IPS-18c (cell line): ENCODE results near the gene SNAP47.

Experiments used
- H3K4me3 ChIP-seq: 2 replicates; pipeline ENCODE4 v1.7.0; 2013; ENCODE audit warnings: low read depth, mild to moderate bottlenecking, low read length, moderate library complexity; ENCODE audit not compliant: insufficient read depth
- H3K9me3 ChIP-seq: one replicate; pipeline ENCODE4 v1.6.1; 2013; ENCODE audit warnings: mild to moderate bottlenecking, low read length, moderate library complexity; ENCODE audit not compliant: control insufficient read depth, insufficient read depth

SNAP47 gene

GRCh38 chr1:227785805-227786671 is 50.8 kb downstream of the SNAP47 start:
- no peak overlapping the region for H3K4me3 ChIP-seq
- H3K9me3 ChIP-seq = no peaks in the 10 kb centered on the region

GRCh38 chr1:227786673-227787512 is 51.7 kb downstream of the SNAP47 start:
- Histone ChIP-seq H3K4me3 (peak overlapping the region; percentile 46), H3K9me3 (no peaks in the 10 kb centered on the region)

DNA sequence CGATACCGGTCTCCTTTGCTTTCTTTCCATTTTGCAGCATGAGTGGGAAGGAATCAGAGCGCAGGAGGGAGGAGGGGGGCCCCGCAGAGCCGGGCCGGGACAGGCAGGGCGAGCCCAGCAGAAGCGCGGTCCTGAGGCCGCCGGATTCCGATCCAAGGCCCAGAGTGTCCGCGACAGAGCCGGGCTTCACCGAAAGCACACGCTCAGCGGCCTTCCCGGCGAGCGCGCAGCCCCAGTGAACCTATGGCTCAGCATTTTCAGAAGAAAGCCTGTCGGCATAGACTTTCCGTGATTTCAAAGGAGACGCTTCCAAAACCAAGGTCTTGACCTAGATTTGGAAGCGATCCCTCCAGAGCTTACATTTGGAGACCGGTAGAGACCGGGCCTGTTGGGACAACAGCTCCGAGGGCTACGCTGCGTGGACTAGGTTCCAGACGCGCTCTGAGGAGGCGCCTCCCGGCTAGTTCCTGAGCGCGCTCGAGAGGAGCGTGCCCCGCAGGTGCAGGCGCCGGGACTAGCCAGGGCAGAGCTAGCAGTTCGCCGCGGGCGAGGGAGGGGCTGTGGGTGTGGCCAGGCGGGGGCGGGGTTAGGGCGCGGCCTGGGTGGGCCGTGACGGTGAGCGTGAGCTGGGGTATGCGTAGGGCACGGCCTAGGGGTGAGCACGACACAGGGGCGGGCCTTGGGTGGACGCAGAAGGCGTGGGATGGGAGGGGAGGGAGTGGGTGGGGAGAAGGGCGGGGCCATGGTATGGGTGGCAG is 52.5 kb downstream of the SNAP47 start:
- Histone ChIP-seq H3K4me3 (peak overlapping the region; percentile 47), H3K9me3 (no peaks in the 10 kb centered on the region)

- Histone ChIP-seq H3K9me3 (no peaks in the 10 kb centered on the region), H3K4me3 (peak overlapping the region; percentile 47)
Measured at GRCh38 chr1:227788271-227789083, 53.2 kb downstream of the SNAP47 start.

DNA sequence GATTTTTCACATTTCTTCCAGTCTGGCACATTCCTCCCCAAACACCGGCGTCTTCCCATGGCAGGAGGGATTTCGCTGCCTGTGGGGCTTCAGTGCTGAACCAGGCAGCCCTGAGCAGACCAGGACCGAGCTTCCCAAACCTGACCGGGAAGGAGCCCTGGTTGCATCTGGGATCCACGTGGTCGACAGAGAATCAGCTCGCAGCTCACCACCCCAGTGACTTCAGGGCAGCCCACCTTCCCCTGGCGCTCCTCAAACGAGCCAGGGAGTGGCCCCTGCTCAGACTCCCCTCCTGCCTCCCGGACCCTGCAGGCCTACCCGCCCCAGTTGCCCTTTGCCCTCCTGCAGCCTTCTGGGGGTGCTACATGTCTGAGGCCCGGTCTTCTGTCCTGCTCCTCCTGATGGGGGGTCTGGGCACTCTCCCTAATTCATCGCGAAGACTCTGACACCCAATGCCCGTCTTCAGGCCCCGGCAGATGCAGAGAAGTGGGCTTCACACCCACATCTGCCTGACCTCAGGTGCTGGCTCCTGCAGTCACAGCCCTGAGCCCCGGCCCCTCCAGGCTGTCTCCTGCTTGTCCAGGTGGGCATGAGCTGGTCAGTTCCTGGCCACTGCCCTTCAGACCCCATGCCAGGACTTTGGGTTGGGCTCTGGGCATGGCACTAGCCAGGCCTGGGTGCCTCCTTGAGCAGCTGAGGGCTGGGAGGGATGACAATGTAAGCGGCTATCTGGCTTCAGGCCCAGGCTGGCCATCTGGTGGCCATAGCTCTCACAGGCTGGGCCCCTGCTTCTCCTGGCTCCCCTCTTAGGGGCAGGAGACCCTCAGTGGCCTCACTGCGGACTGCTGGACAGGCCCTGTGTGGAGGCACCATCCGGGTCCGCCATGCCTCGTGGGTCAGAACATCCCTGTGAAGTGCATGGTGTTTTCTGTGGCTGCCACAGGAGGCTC is 54.1 kb downstream of the SNAP47 start:
- peak overlapping the region; percentile 47 for H3K4me3 ChIP-seq
- H3K9me3 ChIP-seq = no peaks in the 10 kb centered on the region

DNA sequence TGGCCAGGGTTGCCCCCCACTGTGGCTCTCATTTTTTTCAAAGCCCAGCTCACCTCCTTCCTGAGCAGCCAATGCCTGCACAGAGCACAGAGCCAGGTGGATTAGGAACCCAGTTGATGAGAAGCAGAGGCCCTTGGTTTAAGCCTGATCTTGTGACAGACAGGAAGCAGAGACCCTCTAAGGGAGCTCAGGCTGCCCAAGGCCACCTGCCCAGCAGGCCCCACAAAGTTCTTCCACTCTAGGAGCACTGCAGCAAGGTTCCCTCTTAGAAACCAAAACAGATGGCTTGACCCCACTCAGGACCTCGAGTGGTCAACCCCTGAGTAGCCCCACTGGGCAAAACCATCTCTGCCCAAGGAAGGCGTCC is 54.8 kb downstream of the SNAP47 start:
- Histone ChIP-seq H3K9me3 (no peaks in the 10 kb centered on the region), H3K4me3 (no peak overlapping the region)

GRCh38 chr1:227790868-227791267 is 55.6 kb downstream of the SNAP47 start:
- Histone ChIP-seq H3K4me3 (no peak overlapping the region), H3K9me3 (no peaks in the 10 kb centered on the region)

DNA sequence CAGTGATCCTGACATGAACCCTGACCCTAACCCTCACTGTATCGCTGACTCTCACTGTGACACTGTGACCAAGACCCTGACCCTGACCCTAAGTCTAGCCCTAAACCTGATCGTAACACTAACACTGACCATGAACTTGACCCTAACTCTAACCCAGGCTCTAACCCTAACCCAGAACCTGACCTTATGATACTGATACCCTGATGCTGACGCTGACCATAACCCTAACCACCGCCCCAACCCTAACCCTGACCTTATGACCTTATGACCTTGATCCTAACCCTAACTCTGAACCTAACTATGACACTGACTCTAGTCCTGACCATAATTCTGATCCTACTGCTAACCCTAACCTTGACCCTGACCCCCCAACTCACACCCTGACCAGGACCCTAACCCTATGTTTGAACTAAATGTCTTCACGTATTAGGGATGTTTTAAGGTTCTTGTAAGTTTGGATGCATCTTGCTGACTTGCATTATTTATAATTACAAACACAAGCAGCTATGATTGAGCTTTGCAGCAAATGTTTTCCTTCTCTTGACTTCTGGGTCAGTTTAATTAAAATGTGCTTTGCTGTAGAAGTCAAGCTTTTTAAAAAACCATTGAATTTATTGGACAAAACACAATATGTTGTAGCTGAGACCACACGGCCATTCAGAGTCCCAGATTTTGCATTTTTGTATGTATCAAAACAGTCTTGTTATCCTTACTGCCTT is 56.3 kb downstream of the SNAP47 start:
- no peak overlapping the region for H3K4me3 ChIP-seq
- no peaks in the 10 kb centered on the region for H3K9me3 ChIP-seq

DNA sequence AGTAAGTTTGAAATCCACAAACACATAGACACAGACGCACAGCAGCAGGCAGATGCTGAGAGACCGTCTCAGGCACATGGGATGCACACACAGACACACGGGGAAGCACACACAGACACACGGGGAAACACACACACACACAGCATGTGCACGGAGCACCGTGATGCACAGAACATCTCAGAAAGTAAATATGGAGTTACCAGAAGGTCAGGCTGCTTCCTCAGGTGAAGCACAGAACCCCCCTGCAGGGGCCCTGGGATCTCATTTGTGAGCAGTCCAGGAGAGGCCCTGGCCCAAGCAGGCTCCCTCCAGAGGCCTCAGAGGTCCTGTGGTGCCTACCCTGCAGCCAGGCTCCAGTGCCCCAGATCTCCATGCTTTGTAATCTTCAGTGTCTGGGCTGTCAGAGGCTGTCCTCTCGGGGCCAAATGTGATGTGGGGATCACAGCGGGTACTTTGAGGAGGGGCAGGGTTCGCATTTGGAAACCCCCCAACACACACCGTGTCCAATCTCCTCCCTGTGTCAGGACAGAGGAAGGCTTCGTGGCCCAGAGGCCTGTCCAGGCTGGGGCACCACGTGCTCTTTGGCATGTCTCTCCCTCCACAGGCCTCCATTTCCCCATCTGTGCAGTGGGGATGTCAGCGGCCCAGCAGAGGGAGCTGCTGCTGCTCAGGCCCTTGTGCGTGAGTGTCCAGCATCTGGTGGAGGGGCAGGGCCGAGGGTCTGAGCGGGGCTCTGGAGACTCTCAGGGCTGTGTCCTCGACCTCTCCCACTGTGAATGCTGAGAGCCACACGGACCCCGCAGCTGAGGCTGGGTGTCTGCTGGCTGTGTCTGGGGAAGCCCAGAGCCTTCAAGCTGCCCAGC is 57.2 kb downstream of the SNAP47 start:
- Histone ChIP-seq H3K9me3 (no peaks in the 10 kb centered on the region), H3K4me3 (no peak overlapping the region)

DNA sequence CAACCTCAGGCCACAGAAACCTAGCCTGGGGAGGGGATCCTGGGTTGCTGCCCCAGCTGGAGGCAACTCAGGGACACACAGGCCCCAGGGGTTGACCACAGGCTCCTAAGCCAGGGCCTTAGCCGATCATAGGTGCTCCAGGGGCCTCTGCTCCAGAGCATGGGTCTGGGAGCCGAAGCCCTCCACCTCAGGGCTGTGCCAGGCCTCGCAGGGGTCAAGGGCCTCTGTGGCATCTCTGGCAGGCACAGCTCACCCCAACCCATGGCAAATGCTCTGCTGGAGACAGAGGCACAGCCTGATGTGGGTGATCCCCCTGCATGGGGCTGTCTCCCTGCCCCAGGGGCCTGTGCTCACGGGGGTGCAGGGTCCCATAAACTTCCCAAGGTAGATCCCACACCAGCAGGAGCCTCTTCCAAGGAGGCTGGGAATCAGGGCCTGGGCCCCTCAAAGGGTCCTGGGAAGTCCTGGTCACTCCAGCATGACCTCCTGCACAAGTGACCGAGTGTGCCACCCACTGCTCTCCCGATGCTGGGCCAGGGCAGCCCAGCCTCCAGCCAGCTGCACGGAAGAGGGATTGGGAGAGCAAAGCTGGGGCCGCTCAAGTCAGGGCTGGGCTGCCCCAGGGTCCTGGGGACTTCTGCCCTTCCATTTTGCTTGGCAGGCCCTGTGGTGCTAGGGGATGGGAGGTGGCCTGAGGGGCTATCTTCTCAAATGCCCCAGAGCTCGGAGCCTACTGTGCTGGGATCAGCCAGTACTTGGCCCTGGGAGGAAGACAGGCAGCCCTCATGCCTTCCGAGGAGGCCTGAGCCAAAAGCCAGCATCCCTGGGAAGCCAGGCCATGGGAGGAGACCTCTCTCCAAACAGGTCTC is 58.1 kb downstream of the SNAP47 start:
- H3K9me3 ChIP-seq = no peaks in the 10 kb centered on the region
- no peak overlapping the region for H3K4me3 ChIP-seq

GRCh38 chr1:227793948-227794816 is 58.9 kb downstream of the SNAP47 start:
- no peak overlapping the region for H3K4me3 ChIP-seq
- no peaks in the 10 kb centered on the region for H3K9me3 ChIP-seq

GRCh38 chr1:227794817-227795192 is 59.6 kb downstream of the SNAP47 start:
- H3K4me3 ChIP-seq = no peak overlapping the region
- no peaks in the 10 kb centered on the region for H3K9me3 ChIP-seq

GRCh38 chr1:227795732-227796131 is 60.5 kb downstream of the SNAP47 start:
- H3K4me3 ChIP-seq = no peak overlapping the region

More at GRCh38 chr1:227795732-227796131, 60.5 kb downstream of the SNAP47 start:
- no peaks in the 10 kb centered on the region for H3K9me3 ChIP-seq
